GM12865 (cell line): ENCODE results near the gene FMN2.
"Not testable (repeated sequence)": the region's sequence is repeated elsewhere in the genome, so short reads cannot be mapped to it uniquely, and the experiment has no call there.

ENCODE experiments used
- DNase-seq: peaks from one replicate; pipeline ENCODE4 v3.0.0; 2010; ENCODE audit warnings: low read depth
- H3K4me3 ChIP-seq: 2 replicates; pipeline ENCODE4 v1.5.1; 2011; ENCODE audit warnings: mild to moderate bottlenecking, low read depth, low read length, control low read depth
- TF ChIP-seq, protein P1 (sequence below): IDR thresholded peaks from 2 replicates; pipeline ENCODE4 v1.5.1; 2011; ENCODE audit warnings: low read length, control low read depth, low read depth, inconsistent platforms; ENCODE audit not compliant: insufficient read depth; ENCODE audit errors: missing control alignments

FMN2 gene

DNA sequence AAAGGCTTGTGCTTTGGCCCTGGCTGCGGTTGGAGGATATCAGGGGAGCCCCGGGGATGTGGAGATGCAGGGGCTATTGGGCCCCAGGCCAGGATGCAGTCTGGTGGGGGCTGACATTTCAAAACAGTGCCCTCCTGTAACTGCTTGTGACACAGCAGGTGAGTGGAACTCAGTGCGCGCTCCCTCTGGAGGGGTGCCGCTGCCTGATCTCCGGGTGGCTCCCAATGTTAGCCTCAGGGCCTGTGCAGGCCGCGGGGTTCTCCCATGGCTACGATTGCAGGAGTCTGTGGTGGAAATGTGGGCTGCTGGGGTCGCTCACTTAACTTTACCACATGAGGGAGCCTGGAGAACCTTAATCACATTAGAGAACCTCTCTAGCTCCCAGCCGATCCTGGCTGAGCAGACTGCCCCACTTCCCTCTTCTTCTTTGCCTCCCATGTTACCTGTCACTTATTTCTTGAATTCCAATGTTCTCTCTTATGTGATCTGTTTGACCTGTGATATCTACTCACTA is 163.2 kb downstream of the FMN2 start:
- no peak for DNase-seq
- TF ChIP-seq, protein P1, sequence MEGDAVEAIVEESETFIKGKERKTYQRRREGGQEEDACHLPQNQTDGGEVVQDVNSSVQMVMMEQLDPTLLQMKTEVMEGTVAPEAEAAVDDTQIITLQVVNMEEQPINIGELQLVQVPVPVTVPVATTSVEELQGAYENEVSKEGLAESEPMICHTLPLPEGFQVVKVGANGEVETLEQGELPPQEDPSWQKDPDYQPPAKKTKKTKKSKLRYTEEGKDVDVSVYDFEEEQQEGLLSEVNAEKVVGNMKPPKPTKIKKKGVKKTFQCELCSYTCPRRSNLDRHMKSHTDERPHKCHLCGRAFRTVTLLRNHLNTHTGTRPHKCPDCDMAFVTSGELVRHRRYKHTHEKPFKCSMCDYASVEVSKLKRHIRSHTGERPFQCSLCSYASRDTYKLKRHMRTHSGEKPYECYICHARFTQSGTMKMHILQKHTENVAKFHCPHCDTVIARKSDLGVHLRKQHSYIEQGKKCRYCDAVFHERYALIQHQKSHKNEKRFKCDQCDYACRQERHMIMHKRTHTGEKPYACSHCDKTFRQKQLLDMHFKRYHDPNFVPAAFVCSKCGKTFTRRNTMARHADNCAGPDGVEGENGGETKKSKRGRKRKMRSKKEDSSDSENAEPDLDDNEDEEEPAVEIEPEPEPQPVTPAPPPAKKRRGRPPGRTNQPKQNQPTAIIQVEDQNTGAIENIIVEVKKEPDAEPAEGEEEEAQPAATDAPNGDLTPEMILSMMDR: no peak
- H3K4me3 ChIP-seq: no peak overlapping the region

DNA sequence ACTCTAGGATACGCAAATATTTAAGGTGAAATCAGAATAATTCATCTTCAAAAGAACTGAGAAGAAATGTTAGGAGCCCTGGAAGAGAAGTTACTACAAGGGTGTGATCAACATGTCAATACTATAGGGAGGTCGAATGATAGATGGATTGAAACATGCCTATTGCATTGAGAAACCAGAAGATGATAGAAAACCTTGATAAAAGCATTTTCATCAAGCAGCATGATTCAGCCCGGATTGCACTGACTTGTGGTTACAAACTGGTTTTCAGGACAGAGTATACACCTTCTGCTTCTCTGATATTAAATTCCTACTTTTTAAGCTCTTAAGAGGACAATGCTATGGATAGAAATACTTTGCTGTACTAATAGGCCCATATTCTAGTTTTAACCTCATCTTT is 164.2 kb downstream of the FMN2 start:
- H3K4me3 ChIP-seq: no peak overlapping the region
- no peak for DNase-seq
- TF ChIP-seq, protein P1: no peak

DNA sequence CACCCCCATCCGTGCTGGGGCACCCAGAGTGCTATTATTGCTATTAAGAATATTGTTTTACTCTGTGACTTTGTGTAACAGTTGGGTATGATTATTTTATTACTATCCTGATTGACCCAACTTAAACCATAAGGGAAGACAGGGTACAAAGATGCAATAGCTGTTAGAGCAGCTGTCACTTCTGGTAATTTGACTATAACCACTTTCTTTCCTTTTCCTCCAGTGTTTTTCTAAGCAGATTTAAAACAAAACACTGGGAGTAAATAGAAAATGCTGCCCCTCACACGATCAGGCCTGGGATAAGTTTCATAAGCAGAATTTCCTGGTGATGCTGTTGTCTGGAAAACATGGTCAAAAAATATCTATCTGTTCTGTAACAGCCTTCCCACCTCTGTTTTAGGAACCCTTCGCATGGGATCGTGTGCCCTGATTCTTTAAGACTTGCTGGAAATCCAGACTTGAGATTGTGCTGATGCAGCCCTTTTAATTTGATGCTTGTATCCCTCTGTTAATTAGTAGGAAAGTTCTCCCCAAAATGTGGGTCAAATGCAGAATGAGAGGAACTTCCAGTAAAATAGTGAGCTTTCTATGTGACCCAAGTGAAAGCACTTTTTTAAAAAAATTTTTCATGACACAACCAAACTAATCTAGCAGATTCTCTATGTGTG is 165.3 kb downstream of the FMN2 start:
- DNase-seq: no peak
- TF ChIP-seq, protein P1: no peak
- no peak overlapping the region for H3K4me3 ChIP-seq

DNA sequence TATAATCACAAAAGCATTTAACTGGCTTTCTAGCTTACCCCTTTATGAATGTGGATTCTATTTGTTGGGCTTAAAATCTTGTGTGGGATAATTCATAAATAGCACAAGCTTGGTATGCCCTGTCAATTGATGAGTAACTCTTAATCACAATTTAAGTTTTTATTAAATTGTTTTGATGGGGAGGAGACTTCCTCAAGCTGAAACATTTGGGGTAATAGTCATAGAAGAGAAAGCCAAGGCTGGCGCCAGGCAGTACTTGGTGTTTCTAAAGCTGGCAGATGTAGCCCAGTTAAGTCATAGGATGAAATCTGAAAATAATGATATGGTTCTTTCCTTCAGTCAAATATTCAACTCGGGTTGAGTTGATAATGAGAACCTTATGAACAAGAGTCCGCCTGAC is 167.2 kb downstream of the FMN2 start:
- H3K4me3 ChIP-seq: no peak overlapping the region
- DNase-seq: no peak
- TF ChIP-seq, protein P1: no peak

DNA sequence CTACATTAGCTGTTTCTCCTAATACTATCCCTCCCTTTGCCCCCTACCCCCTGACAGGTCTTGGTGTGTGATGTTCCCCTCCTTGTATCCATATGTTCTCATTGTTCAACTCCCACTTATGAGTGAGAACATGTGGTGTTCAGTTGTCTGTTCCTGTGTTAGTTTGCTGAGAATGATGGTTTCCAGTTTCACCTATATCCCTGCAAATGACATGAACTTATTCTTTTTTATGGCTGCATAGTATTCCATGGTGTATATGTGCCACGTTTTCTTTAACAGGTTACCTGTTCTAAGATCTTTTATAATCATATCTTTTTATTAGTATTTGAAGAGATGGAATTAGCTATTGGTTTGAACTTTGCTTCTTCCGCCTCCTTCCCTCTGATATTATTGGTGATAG is 172.8 kb downstream of the FMN2 start:
- DNase-seq, H3K4me3 ChIP-seq: not testable (repeated sequence)

DNA sequence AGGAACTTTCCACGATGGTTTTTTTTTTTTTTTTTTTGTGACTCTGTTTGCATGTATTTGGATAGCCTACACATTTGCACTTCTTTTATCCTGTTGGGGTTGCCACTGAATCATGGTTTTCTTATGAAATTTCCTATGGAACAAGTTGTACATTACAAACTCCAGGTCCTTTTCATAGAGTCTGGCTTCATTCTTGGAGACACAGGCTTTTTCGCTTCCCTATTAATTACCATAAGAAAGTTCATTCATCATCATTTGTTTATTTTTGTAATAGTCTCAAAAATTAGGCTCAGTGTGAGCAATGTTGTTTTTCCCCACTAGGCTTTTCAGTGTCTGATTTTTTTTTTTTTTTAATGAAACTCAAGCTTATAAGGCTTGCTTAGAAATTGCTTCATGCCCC is 179.4 kb downstream of the FMN2 start:
- H3K4me3 ChIP-seq: no peak overlapping the region
- DNase-seq: no peak
- TF ChIP-seq, protein P1: no peak

DNA sequence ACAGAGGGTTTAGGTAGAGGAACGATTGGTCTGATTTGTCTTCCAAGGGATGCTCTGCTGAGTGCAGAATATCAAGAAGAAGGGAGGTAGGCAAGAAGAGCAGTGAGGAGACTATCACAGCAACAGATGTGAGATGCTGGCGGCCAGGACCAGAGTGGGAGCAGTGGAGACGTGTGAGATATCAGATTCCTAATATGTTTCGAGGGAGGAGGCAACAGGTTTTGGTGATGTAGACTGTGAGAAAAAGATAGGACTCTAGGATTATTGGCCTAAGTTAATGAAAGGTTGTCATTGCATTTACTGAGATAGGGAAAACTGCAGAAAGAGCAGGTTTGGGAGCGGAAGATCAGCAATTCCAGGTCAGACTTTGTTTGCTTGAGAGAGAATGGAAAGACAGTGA is 182.9 kb downstream of the FMN2 start:
- TF ChIP-seq, protein P1: no peak
- H3K4me3 ChIP-seq: no peak overlapping the region
- DNase-seq: no peak

DNA sequence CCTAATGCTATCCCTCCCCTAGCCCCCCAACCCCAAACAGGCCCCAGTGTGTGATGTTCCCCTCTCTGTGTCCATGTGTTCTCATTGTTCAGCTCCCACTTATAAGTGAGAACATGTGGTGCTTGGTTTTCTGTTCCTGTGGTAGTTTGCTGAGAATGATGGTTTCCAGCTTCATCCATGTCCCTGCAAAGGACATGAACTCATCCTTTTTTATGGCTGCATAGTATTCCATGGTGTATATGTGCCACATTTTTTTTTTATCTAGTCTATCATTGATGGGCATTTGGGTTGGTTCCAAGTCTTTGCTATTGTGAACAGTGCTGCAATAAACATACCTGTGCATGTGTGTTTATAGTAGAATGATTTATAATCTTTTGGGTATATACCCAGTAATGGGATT is 183.5 kb downstream of the FMN2 start:
- not testable (repeated sequence) for DNase-seq, H3K4me3 ChIP-seq
